SKM-1 treated with dmso at 0.1 percent for 144 hours (cell line): ENCODE data around the gene RFX1.

Experiments used
- DNase-seq: peaks from one replicate; lab custom pipeline; 2025; ENCODE audit not compliant: unreplicated experiment; lab: John Stamatoyannopoulos, UW

The RFX1 gene

GRCh38 chr19:13962699-13963602, 43.2 kb downstream of the RFX1 start:
- no peak for DNase-seq

- DNase-seq, result no peak
Observed at GRCh38 chr19:13961826-13962698, 44.1 kb downstream of the RFX1 start.

DNA sequence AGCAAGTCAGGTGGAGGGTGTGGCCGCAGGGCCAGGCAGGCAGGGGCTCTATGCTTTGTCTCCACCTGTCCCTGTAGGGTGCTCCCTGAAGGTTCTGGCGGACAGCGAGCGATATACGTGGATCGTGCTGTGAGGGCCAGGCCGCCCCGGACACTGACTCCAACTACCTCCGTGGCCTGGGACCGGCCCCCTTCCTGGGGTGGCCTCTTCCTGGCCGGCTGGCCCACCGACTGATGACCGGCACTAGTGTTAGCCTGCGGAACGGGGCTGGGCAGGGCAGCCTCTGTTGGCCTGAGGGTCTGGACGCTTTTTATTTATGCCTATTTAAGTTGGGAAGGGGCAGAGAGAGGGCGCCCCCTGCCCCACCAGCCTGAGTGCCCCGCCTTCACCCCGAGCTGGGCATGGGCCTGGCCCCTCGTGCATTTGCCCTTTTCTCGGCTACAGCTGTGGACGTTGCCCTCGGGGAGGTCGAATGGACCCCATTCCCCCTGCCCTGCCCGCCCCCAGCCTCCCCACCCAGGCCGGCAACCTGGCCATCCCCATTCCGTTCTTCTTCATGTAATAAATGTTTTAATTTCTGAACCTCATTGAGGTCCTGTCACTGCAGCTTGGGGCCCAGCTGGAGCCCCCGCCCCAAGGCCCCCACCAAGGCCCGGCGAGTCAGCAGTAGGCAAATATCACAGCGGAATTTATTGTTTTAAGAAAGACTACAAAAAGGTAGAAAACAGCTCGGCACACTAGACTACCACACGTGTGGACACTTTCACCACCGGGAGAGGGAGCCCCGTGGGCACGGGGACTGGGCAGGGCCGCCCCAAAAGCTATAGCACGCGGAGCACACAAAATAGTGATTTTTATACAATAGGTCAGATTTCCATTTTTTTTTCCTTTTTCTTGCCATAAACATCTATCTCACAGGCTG, 45.0 kb downstream of the RFX1 start:
- DNase-seq, result no peak

- no peak for DNase-seq
Observed at GRCh38 chr19:13959962-13960862, 45.9 kb downstream of the RFX1 start.

GRCh38 chr19:13959141-13959961, 46.8 kb downstream of the RFX1 start:
- no peak for DNase-seq

DNA sequence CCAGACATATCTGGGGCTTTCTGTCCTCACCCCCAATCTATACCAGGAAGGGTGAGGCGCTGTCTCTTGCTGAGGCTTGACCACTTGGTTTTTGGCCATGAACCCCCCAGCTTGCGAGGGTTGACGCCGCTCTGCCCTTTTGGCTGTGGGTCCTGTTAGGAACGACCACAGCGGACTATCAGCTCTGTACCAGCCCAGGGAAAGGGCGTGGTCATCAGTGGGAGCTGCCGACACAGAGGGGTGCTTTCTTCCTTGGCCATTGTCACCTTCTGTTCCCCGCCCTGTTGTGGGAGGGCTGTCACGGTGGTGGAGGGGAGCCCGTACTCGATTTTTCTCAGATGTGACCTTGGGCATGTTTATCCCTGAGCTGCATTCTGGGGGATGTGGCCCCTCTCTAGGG, 48.1 kb downstream of the RFX1 start:
- DNase-seq, result no peak

DNA sequence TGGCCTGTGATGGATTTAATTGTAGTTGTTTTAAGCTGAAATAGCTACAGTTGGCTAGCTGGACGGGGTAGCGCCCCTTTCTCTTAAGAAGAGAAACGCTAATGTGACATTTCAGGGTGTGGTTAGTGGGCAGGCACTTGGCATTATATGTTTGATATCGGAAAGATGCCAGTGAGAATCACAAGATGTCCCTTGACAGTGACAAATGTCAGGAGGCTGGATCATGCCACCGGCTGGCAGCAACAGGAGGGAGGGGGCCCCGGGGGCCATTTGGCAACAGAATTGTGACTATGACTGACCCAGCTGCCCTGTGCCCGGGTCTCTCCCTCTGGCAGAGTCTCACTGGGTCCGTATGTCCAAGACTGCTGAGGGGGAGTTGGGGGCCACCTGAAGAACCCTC, 49.1 kb downstream of the RFX1 start:
- no peak for DNase-seq

GRCh38 chr19:13956365-13956744, 49.8 kb downstream of the RFX1 start:
- no peak for DNase-seq

GRCh38 chr19:13955662-13956364, 50.3 kb downstream of the RFX1 start:
- DNase-seq, result no peak

DNA sequence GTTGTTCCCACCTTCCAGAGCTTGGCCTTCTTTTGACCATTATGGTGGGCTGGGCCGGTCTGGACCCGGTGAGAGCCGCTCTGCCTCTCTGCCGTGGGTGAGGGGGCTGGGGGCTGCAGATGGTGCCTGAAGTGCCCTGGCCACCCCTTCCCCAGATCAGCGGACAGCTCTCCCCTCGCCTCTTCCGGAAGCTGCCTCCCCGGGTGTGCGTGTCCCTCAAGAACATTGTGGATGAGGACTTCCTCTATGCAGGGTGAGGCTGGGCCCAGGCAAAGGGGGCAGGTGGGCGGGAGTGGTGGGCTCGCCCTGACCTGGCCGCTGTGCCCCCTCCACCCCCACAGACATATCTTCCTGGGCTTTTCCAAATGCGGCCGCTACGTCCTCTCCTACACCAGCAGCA, 51.9 kb downstream of the RFX1 start:
- DNase-seq, result no peak

- no peak for DNase-seq
Observed at GRCh38 chr19:13952931-13953531, 53.1 kb downstream of the RFX1 start.

GRCh38 chr19:13952154-13952930, 53.8 kb downstream of the RFX1 start, which contains the start of gene DCAF15:
Gene DCAF15, plus strand, starts transcription at chr19:13952509. Its CDS starts 4 bp downstream, at chr19:13952513.
- peak; percentile 99 for DNase-seq

GRCh38 chr19:13951799-13952153, 54.3 kb downstream of the RFX1 start:
- no peak for DNase-seq

DNA sequence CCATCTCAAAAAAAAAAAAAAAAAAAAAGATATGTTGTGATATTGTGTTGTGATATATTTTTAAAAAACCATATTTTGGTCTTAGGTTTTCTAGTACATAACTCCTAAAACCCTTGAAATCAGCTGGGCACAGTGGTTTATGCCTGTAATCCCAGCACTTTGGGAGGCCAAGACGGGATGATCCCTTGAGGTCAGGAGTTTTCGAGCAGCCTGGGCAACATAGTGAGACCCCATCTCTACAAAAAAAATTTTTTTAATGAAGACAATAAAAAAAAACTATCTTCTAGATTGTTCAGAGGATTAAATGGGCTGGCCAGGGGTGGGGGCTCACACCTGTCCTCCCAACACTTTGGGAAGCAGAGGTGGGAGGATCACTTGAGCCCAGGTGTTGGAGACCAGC, 55.1 kb downstream of the RFX1 start:
- no peak for DNase-seq

DNA sequence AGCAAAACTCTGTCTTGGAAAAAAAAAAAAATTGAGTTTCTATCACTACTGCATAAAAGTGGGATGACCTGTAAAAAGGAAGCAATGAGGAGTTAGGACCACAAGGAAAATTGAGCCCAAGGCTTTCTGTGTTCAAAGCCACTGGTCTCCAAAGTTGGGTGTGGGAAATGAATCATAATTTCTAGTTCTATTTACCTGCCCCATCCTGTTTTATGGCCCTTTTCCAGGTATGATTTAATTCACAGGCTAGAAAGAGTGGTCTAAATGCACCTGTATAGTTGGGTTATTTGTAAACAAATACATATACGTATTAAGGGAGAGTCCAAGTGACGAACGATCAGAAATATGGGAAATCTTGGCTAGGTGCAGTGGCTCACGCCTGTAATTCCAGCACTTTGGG, 59.7 kb downstream of the RFX1 start:
- no peak for DNase-seq

DNA sequence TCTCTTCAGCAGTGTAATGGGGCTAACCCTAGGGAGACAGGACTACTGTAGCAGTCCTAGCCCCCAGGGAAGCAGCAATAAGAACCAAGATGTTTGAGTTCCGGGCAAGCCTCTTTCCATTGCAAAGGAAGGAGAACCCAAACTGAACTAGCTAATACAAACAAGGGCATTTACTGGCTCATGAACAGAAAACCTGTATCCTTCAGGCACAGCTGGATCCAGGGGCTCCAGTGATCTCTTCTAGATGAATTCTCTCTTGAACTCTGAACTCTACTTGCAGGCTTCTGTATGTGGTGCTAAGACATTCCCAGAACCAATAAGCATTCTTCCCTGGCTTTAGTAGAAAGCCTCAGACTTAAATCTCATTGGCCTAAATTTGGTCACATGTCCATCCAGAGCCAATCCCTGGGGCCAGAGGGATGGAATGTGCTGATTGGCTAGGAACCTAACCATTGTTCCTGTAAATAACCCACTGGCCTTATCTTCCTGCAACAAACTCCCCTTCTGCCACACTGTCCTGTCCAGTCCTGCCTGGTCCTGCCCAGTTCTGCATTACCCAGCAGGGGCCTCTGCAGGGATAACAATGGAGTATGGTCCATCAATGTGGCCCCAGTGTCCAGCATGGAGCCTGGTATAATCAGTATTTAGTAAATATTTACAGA, 64.0 kb downstream of the RFX1 start:
- no peak for DNase-seq
